A549 (cell line): Measurements from ENCODE around the gene TMEM139. TPM values are rescaled to one million over a fixed set of nuclear protein-coding genes. Genes with fewer than 3 reads are reported as not detected.
A peak's percentile ranks its signal among the peaks of the same experiment; 100 is the strongest.

Experiments
- ATAC-seq, 2 experiments: fragments of 200-7000 bp in 1 of 2; fragments of >200 bp in 1 of 2; cut with Nextera tagmentation in 1 of 2; cut with Tn5 transposase in 1 of 2; 3 replicates each; pipeline versions ENCODE4 v1.8.0 to v1.9.1; 2018 to 2020; ENCODE audit warnings: mild to moderate bottlenecking in 1 of 2, moderate library complexity in 1 of 2
- CTCF ChIA-PET: fragments of 300-600 bp; sonication (Branson Sonifier 250); formaldehyde crosslinking; extraction: SDS; loops from one replicate; lab custom pipeline; 2021; ENCODE audit warnings: antibody characterized with exemption, inconsistent platforms; lab: Yijun Ruan, JAX
- POLR2A ChIA-PET: fragments of 350-600 bp; formaldehyde crosslinking; extraction: SDS; loops from one replicate; lab custom pipeline; 2021; ENCODE audit warnings: antibody characterized with exemption, inconsistent platforms; lab: Yijun Ruan, JAX
- DNase-seq, 2 experiments: peaks; one replicate each; pipeline versions ENCODE4 v3.0.0 to v3.0.0-alpha.2; 2011 to 2016; ENCODE audit warnings: low read depth in 1 of 2, low spot score in 1 of 2
- FAIRE-seq: peaks from 2 replicates; lab custom pipeline; 2011; peaks lifted over from hg19 to GRCh38; lab: Jason Lieb, UNC
- H3K27ac ChIP-seq, 2 experiments: fragments of >200 bp; sonication (Bioruptor Twin); formaldehyde crosslinking; 3 replicates each; pipeline ENCODE4 v1.5.1; 2016 to 2017
- H3K4me1 ChIP-seq: fragments of >200 bp; sonication (Bioruptor Twin); formaldehyde crosslinking; 3 replicates; pipeline ENCODE4 v1.6.1; 2016
- H3K4me2 ChIP-seq: fragments of >200 bp; sonication (Bioruptor Twin); formaldehyde crosslinking; 3 replicates; pipeline ENCODE4 v1.6.1; 2016
- H3K4me3 ChIP-seq: fragments of >200 bp; sonication (Bioruptor Twin); formaldehyde crosslinking; 3 replicates; pipeline ENCODE4 v1.5.1; 2016
- H3K9me3 ChIP-seq: fragments of >200 bp; sonication (Bioruptor Twin); formaldehyde crosslinking; 3 replicates; pipeline ENCODE4 v1.6.1; 2016
- BHLHE40 ChIP-seq: IDR thresholded peaks from 2 replicates; pipeline ENCODE4 v1.6.1; 2012; ENCODE audit warnings: low read depth, low read length, inconsistent platforms
- CBX2 ChIP-seq: fragments of 200-600 bp; sonication (generic); IDR thresholded peaks from 2 replicates; pipeline ENCODE4 v1.6.1; 2016; ENCODE audit warnings: low read depth, mild to moderate bottlenecking, borderline replicate concordance
- CEBPB ChIP-seq, 2 experiments: fragments of >200 bp in 1 of 2; sonication (Bioruptor Twin) in 1 of 2; formaldehyde crosslinking in 1 of 2; IDR thresholded peaks; 2 replicates each; pipeline ENCODE4 v1.6.1; 2012 to 2016
- CHD2 ChIP-seq: fragments of 150-350 bp; IDR thresholded peaks from 2 replicates; pipeline ENCODE4 v1.6.1; 2014; ENCODE audit warnings: low read length; ENCODE audit not compliant: partially characterized antibody
- CHD4 ChIP-seq: fragments of 200-600 bp; sonication (generic); IDR thresholded peaks from 2 replicates; pipeline ENCODE4 v1.6.1; 2016; ENCODE audit warnings: antibody characterized with exemption, mild to moderate bottlenecking, borderline replicate concordance
- EHF ChIP-seq: fragments of 250-450 bp; sonication (Bioruptor Pico); IDR thresholded peaks from 2 replicates; pipeline ENCODE4 v1.5.0; 2020; ENCODE audit warnings: mild to moderate bottlenecking
- EHMT2 ChIP-seq: fragments of 200-600 bp; sonication (generic); IDR thresholded peaks from 2 replicates; pipeline ENCODE4 v1.6.1; 2016; ENCODE audit warnings: antibody characterized with exemption, low read depth, mild to moderate bottlenecking, moderate library complexity
- EP300 ChIP-seq, 2 experiments: fragments of >200 bp; sonication (Bioruptor Twin); formaldehyde crosslinking; IDR thresholded peaks; 2 replicates in 1 of 2; 3 replicates in 1 of 2; pipeline ENCODE4 v1.6.1; 2016 to 2017
- ESRRA ChIP-seq: fragments of 150-350 bp; IDR thresholded peaks from 2 replicates; pipeline ENCODE4 v1.6.1; 2014; ENCODE audit warnings: mild to moderate bottlenecking, low read length, borderline replicate concordance
- FOSL2 ChIP-seq, 2 experiments: fragments of 450-650 bp in 1 of 2; fragments of >200 bp in 1 of 2; sonication (Bioruptor Twin) in 1 of 2; formaldehyde crosslinking; IDR thresholded peaks; 2 replicates each; pipeline versions ENCODE4 v1.5.0 to v1.6.1; 2016 to 2020; ENCODE audit warnings: mild to moderate bottlenecking in 1 of 2, moderate library complexity in 1 of 2
- FOXS1 ChIP-seq: fragments of 250-450 bp; sonication (Bioruptor Pico); IDR thresholded peaks from 2 replicates; pipeline ENCODE4 v1.5.0; 2020; ENCODE audit warnings: mild to moderate bottlenecking, moderate library complexity
- GATA3 ChIP-seq: IDR thresholded peaks from 2 replicates; pipeline ENCODE4 v1.6.1; 2012; ENCODE audit warnings: borderline replicate concordance
- HEYL ChIP-seq: fragments of 250-450 bp; sonication (Bioruptor Pico); IDR thresholded peaks from 2 replicates; pipeline ENCODE4 v1.8.0; 2021; ENCODE audit warnings: mild to moderate bottlenecking, moderate library complexity
- HOXB13 ChIP-seq: fragments of 250-450 bp; sonication (Bioruptor Pico); IDR thresholded peaks from 2 replicates; pipeline ENCODE4 v1.5.0; 2020; ENCODE audit warnings: low read depth, mild to moderate bottlenecking, moderate library complexity
- HOXB5 ChIP-seq: fragments of 250-450 bp; sonication (Bioruptor Pico); IDR thresholded peaks from 2 replicates; pipeline ENCODE4 v1.5.0; 2020; ENCODE audit warnings: mild to moderate bottlenecking, moderate library complexity
- JUN ChIP-seq, 2 experiments: fragments of >200 bp; sonication (Bioruptor Twin); formaldehyde crosslinking; IDR thresholded peaks; 2 replicates in 1 of 2; 3 replicates in 1 of 2; pipeline ENCODE4 v1.6.1; 2016 to 2017
- JUNB ChIP-seq: fragments of >200 bp; sonication (Bioruptor Twin); formaldehyde crosslinking; IDR thresholded peaks from 2 replicates; pipeline ENCODE4 v1.6.1; 2016
- KDM1A ChIP-seq: fragments of 200-600 bp; sonication (generic); IDR thresholded peaks from 2 replicates; pipeline ENCODE4 v1.6.1; 2016; ENCODE audit warnings: low read depth, mild to moderate bottlenecking
- MYC ChIP-seq: IDR thresholded peaks from 2 replicates; pipeline ENCODE4 v1.6.1; 2012; ENCODE audit warnings: mild to moderate bottlenecking, inconsistent platforms, low read length, improper control_type of control experiment, borderline replicate concordance
- NPAS2 ChIP-seq: fragments of 250-450 bp; sonication (Bioruptor Pico); IDR thresholded peaks from 2 replicates; pipeline ENCODE4 v1.8.0; 2022; ENCODE audit warnings: mild to moderate bottlenecking, moderate library complexity, borderline replicate concordance
- POLR2A ChIP-seq: IDR thresholded peaks from 2 replicates; pipeline ENCODE4 v1.6.1; 2012; ENCODE audit warnings: mild to moderate bottlenecking, low read length
- RAD21 ChIP-seq, 2 experiments: fragments of >200 bp in 1 of 2; sonication (Bioruptor Twin) in 1 of 2; formaldehyde crosslinking in 1 of 2; IDR thresholded peaks in 1 of 2; conservative IDR thresholded peaks in 1 of 2; 2 replicates in 1 of 2; 3 replicates in 1 of 2; pipeline ENCODE4 v1.6.1; 2012 to 2018; ENCODE audit warnings: inconsistent platforms in 1 of 2
- RCOR1 ChIP-seq: fragments of 150-350 bp; IDR thresholded peaks from 2 replicates; pipeline ENCODE4 v1.6.1; 2014; ENCODE audit warnings: antibody characterized with exemption, low read length, low read depth
- RFX5 ChIP-seq: fragments of 450-650 bp; IDR thresholded peaks from 2 replicates; pipeline ENCODE4 v1.7.1; 2014; ENCODE audit warnings: antibody characterized with exemption, mild to moderate bottlenecking, moderate library complexity
- SREBF2 ChIP-seq: fragments of 450-650 bp; IDR thresholded peaks from 2 replicates; pipeline ENCODE4 v1.6.1; 2014; ENCODE audit warnings: mild to moderate bottlenecking, moderate library complexity
- TFCP2L1 ChIP-seq: fragments of 250-450 bp; sonication (Bioruptor Pico); IDR thresholded peaks from 2 replicates; pipeline ENCODE4 v1.5.0; 2021; ENCODE audit warnings: mild to moderate bottlenecking
- TP53 ChIP-seq: fragments of 250-450 bp; sonication (Bioruptor Pico); IDR thresholded peaks from 2 replicates; pipeline ENCODE4 v1.5.0; 2021; ENCODE audit warnings: mild to moderate bottlenecking, moderate library complexity
- ZSCAN20 ChIP-seq: fragments of 250-450 bp; sonication (Bioruptor Pico); IDR thresholded peaks from 2 replicates; pipeline ENCODE4 v1.8.0; 2022; ENCODE audit warnings: mild to moderate bottlenecking, moderate library complexity
- WGBS: methylation state at CpG from one replicate; pipeline ENCODE4 v1.1.6; 2017; ENCODE audit errors: missing lambda C conversion rate; 5-methylcytosine and 5-hydroxymethylcytosine counted together
- polyA plus RNA-seq, 4 experiments: library from polyadenylated mRNA; depleted of rRNA in 3 of 4; stranded (reverse); fragments of >200 nt; fragmentation: RNase III in 1 of 4; extraction: RNeasy Plus Mini Kit Qiagen cat#74134 plus additional on column Dnase treatment in 1 of 4; gene quantifications; 2 replicates in 3 of 4; 3 replicates in 1 of 4; pipeline ENCODE4 v1.2.3, GENCODE V29; 2011 to 2017
- TF ChIP-seq, protein P1 (sequence below): fragments of >200 bp; sonication (Bioruptor Twin); formaldehyde crosslinking; IDR thresholded peaks from 3 replicates; pipeline ENCODE4 v1.6.1; 2016
- TF ChIP-seq, protein P2 (sequence below): fragments of >200 bp; sonication (Bioruptor Twin); formaldehyde crosslinking; IDR thresholded peaks from 3 replicates; pipeline ENCODE4 v1.5.1; 2016
- TF ChIP-seq, protein P3 (sequence below): fragments of >200 bp; sonication (Bioruptor Twin); formaldehyde crosslinking; IDR thresholded peaks from 2 replicates; pipeline ENCODE4 v1.6.1; 2016
- TF ChIP-seq, protein P4 (sequence below): fragments of 450-650 bp; IDR thresholded peaks from 2 replicates; pipeline ENCODE4 v1.6.1; 2014; ENCODE audit warnings: antibody characterized with exemption
- TF ChIP-seq, protein P5 (sequence below): fragments of 200-600 bp; sonication (generic); IDR thresholded peaks from 2 replicates; pipeline ENCODE4 v1.6.1; 2016; ENCODE audit warnings: antibody characterized with exemption, mild to moderate bottlenecking, moderate library complexity

The TMEM139 gene
- polyA plus RNA-seq, 2 of the 4 experiments (the other 2 are of a cell fraction): 0.37 to 0.65 TPM

DNA sequence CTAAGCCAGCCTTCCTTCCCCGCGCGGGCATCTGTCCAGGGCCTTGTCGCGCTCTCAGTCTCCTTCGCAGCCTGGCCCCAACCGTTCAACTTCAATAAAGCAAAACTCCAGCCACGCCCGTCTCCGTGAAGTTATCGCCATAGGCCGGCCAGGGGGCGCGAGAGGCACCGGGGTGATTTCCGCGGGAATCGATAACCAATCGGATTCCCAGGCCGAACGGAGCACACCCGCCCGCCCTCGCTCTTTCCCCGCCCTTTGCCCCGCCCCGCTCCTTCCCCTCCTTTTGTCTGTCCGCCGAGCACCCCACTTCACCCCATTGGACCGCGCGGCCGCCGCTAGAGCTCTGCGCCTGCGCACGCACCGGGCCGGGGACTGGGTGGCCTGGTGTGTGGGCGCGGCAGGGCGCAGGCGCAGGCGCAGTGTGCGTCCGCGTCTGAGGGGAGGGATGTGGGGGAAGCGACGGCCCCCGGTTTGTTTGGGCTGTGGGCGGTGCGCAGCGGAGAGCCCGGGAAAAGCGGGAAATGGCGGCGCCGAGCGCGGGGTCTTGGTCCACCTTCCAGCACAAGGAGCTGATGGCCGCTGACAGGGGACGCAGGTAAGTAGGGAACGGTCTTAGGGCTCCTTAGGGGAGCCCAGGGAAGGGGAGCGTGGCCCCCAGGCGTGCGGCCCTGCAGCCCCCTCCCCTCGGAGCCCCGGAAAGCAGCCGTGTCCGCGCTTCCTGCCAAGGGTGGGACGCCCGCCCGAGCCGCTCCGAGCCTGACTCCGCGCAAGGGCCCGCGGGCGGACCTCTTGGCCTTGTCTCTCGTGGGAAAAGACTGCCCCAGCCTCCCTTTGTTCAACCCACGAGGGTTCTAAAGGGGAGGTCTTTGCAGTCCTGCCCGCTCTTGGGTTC is 3.4 kb downstream of the TMEM139 start, which contains the start of gene CASP2:
CASP2 (plus strand) TSS at position 417 of the 892 bp plus-strand sequence; CDS start at position 522, 105 bp downstream.
- Histone ChIP-seq H3K27ac (peak within 1 kb of the TSS; percentile 96 to 99), H3K4me1 (peaks cover 34% of the 10 kb centered on the region), H3K4me2 (peak within 1 kb of the TSS; percentile 88), H3K4me3 (peak within 1 kb of the TSS; percentile 91), H3K9me3 (no peaks in the 10 kb centered on the region)
- peak; percentile 91 to 94 for ATAC-seq
- DNase-seq: peak; percentile 98
- ChIA-PET POLR2A (interaction anchor here (0.6 to 1.4 kb wide), 11 partner anchors 8 to 289 kb away, joined by 3 to 19 read pairs (median 5); partner anchors contain the start of gene GSTK1), CTCF (interaction anchor here (0.6 to 2.3 kb wide), 6 partner anchors 11 to 61 kb away, joined by 3 to 7 read pairs (median 4); no protein-coding TSS in a partner anchor)
- no peak for FAIRE-seq
- 16% methylated on average over 37 of the region's 84 CpGs for WGBS
- TF ChIP-seq TP53 (CRISPR knock-in tag) (no peak), POLR2A (peak; percentile 75), HOXB5 (CRISPR knock-in tag) (peak; percentile 85; the same call in 1 of the 2 replicates), CBX2 (no peak), JUN (IDR thresholded peaks at IDR 0.05) (peak in 1 of 2 experiments; percentile 73; a peak in 2 of 5 replicates), CHD4 (no peak), SREBF2 (no peak), EHF (CRISPR knock-in tag) (peak; percentile 48; the same call in 1 of the 2 replicates), CEBPB (IDR thresholded peaks at IDR 0.05) (no peak), TFCP2L1 (CRISPR knock-in tag) (no peak), ZSCAN20 (CRISPR knock-in tag) (no peak; the same call in 1 of the 2 replicates), HOXB13 (peak; percentile 82), EHMT2 (no peak), RFX5 (no peak), FOSL2 (IDR thresholded peaks at IDR 0.05) (no peak), FOSL2 (CRISPR knock-in tag; IDR thresholded peaks at IDR 0.05) (no peak), JUNB (no peak), RAD21 (conservative IDR thresholded peaks at IDR 0.05 in 1 of 2, IDR thresholded peaks at IDR 0.05 in 1 of 2) (no peak), MYC (no peak; the same call in 1 of the 2 replicates), CHD2 (peak; percentile 41), BHLHE40 (no peak), NPAS2 (CRISPR knock-in tag) (no peak), HEYL (no peak), FOXS1 (CRISPR knock-in tag) (no peak), ESRRA (no peak), EP300 (IDR thresholded peaks at IDR 0.05) (no peak), GATA3 (no peak), KDM1A (no peak), RCOR1 (no peak)
- TF ChIP-seq, protein P1, sequence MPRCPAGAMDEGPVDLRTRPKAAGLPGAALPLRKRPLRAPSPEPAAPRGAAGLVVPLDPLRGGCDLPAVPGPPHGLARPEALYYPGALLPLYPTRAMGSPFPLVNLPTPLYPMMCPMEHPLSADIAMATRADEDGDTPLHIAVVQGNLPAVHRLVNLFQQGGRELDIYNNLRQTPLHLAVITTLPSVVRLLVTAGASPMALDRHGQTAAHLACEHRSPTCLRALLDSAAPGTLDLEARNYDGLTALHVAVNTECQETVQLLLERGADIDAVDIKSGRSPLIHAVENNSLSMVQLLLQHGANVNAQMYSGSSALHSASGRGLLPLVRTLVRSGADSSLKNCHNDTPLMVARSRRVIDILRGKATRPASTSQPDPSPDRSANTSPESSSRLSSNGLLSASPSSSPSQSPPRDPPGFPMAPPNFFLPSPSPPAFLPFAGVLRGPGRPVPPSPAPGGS: 0 out of 3 replicates have a peak, but pooled peaks have one; percentile 48
- TF ChIP-seq, protein P2, sequence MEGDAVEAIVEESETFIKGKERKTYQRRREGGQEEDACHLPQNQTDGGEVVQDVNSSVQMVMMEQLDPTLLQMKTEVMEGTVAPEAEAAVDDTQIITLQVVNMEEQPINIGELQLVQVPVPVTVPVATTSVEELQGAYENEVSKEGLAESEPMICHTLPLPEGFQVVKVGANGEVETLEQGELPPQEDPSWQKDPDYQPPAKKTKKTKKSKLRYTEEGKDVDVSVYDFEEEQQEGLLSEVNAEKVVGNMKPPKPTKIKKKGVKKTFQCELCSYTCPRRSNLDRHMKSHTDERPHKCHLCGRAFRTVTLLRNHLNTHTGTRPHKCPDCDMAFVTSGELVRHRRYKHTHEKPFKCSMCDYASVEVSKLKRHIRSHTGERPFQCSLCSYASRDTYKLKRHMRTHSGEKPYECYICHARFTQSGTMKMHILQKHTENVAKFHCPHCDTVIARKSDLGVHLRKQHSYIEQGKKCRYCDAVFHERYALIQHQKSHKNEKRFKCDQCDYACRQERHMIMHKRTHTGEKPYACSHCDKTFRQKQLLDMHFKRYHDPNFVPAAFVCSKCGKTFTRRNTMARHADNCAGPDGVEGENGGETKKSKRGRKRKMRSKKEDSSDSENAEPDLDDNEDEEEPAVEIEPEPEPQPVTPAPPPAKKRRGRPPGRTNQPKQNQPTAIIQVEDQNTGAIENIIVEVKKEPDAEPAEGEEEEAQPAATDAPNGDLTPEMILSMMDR: 0 out of 3 replicates have a peak, but pooled peaks have one; percentile 8
- TF ChIP-seq, protein P3, sequence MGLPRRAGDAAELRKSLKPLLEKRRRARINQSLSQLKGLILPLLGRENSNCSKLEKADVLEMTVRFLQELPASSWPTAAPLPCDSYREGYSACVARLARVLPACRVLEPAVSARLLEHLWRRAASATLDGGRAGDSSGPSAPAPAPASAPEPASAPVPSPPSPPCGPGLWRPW: no peak
- TF ChIP-seq, protein P4, sequence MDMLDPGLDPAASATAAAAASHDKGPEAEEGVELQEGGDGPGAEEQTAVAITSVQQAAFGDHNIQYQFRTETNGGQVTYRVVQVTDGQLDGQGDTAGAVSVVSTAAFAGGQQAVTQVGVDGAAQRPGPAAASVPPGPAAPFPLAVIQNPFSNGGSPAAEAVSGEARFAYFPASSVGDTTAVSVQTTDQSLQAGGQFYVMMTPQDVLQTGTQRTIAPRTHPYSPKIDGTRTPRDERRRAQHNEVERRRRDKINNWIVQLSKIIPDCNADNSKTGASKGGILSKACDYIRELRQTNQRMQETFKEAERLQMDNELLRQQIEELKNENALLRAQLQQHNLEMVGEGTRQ: 0 out of 2 replicates have a peak, but pooled peaks have one; percentile 16
- TF ChIP-seq, protein P5, sequence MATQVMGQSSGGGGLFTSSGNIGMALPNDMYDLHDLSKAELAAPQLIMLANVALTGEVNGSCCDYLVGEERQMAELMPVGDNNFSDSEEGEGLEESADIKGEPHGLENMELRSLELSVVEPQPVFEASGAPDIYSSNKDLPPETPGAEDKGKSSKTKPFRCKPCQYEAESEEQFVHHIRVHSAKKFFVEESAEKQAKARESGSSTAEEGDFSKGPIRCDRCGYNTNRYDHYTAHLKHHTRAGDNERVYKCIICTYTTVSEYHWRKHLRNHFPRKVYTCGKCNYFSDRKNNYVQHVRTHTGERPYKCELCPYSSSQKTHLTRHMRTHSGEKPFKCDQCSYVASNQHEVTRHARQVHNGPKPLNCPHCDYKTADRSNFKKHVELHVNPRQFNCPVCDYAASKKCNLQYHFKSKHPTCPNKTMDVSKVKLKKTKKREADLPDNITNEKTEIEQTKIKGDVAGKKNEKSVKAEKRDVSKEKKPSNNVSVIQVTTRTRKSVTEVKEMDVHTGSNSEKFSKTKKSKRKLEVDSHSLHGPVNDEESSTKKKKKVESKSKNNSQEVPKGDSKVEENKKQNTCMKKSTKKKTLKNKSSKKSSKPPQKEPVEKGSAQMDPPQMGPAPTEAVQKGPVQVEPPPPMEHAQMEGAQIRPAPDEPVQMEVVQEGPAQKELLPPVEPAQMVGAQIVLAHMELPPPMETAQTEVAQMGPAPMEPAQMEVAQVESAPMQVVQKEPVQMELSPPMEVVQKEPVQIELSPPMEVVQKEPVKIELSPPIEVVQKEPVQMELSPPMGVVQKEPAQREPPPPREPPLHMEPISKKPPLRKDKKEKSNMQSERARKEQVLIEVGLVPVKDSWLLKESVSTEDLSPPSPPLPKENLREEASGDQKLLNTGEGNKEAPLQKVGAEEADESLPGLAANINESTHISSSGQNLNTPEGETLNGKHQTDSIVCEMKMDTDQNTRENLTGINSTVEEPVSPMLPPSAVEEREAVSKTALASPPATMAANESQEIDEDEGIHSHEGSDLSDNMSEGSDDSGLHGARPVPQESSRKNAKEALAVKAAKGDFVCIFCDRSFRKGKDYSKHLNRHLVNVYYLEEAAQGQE: no peak
